HCT116 (cell line): Measurements from ENCODE around the gene PTGDS.

Experiments
- EGR1 ChIP-seq: IDR thresholded peaks from 2 replicates; pipeline ENCODE4 v1.6.1; 2012; ENCODE audit warnings: low read depth
- ELF1 ChIP-seq: IDR thresholded peaks from 2 replicates; pipeline ENCODE4 v1.6.1; 2012; ENCODE audit warnings: low read depth, borderline replicate concordance
- EZH2 ChIP-seq: fragments of 200-600 bp; sonication (generic); IDR thresholded peaks from 2 replicates; pipeline ENCODE4 v1.6.1; 2017; ENCODE audit warnings: antibody characterized with exemption, mixed run types
- EZH2phosphoT487 ChIP-seq: fragments of 200-600 bp; IDR thresholded peaks from 2 replicates; pipeline ENCODE4 v1.6.1; 2018; ENCODE audit warnings: antibody characterized with exemption, borderline replicate concordance
- JUND ChIP-seq: IDR thresholded peaks from 2 replicates; pipeline ENCODE4 v1.6.1; 2012
- POLR2A ChIP-seq: IDR thresholded peaks from 2 replicates; pipeline ENCODE4 v1.7.0; 2011; ENCODE audit warnings: borderline replicate concordance; ENCODE audit not compliant: insufficient read depth, insufficient read length; ENCODE audit errors: extremely low read depth
- POLR2AphosphoS5 ChIP-seq: IDR thresholded peaks from 2 replicates; pipeline ENCODE4 v1.6.1; 2011; ENCODE audit warnings: mild to moderate bottlenecking, low read depth, low read length, moderate library complexity
- RAD21 ChIP-seq: IDR thresholded peaks from 2 replicates; pipeline ENCODE4 v1.6.1; 2012; ENCODE audit warnings: low read depth, mild to moderate bottlenecking
- SIN3A ChIP-seq: IDR thresholded peaks from 2 replicates; pipeline ENCODE4 v1.6.1; 2012; ENCODE audit warnings: low read depth
- ZNF274 ChIP-seq: fragments of 200-500 bp; sonication (Bioruptor generic); IDR thresholded peaks from 2 replicates; pipeline ENCODE4 v1.6.1; 2014; ENCODE audit warnings: mild to moderate bottlenecking, low read depth, low read length, inconsistent platforms
- TF ChIP-seq, protein P1 (sequence below), 3 experiments: fragments of 200-600 bp in 1 of 3; sonication (generic) in 1 of 3; IDR thresholded peaks in 2 of 3; conservative IDR thresholded peaks in 1 of 3; 2 replicates each; pipeline ENCODE4 v1.5.1; 2012 to 2017; ENCODE audit warnings: low read depth in 2 of 3, low read length in 2 of 3, antibody characterized with exemption in 1 of 3, borderline replicate concordance in 1 of 3, control low read depth in 1 of 3, mild to moderate bottlenecking in 1 of 3, mixed read lengths in 1 of 3, mixed run types in 1 of 3, moderate library complexity in 1 of 3; ENCODE audit not compliant: insufficient read depth in 1 of 3
- TF ChIP-seq, protein P2 (sequence below): IDR thresholded peaks from 2 replicates; pipeline ENCODE4 v1.6.1; 2012; ENCODE audit warnings: low read depth
- TF ChIP-seq, protein P3 (sequence below): IDR thresholded peaks from 2 replicates; pipeline ENCODE4 v1.6.1; 2012

DNA sequence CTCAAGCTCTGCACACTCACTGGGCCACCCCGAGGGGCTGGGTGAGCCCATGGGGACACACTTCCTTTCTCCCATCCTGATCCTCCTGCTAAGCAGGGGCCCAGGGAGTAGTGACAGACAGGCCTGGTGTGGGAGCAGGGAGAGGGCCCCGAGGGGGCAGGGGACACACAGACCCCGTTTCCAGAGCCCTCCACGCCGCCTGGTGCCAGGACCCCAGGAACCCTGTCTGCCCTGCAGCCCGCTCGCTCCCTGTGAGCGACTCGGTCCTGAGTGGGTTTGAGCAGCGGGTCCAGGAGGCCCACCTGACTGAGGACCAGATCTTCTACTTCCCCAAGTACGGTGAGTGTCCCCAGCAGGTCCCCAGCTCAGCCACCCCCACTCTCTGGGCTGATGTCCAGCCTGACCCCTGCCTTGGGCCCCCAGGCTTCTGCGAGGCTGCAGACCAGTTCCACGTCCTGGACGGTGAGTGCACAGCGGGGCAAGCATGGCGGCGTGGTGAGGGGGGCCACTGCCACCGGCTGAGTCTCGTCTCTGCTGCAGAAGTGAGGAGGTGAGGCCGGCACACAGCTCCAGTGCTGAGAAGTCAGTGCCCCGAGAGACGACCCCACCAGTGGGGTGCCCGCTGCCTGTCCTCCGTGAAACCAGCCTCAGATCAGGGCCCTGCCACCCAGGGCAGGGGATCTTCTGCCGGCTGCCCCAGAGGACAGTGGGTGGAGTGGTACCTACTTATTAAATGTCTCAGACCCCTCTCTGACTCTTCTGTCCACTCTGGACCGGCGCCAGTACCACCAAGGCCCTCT lies 30.9 kb upstream of the PTGDS start:
- TF ChIP-seq, protein P1, sequence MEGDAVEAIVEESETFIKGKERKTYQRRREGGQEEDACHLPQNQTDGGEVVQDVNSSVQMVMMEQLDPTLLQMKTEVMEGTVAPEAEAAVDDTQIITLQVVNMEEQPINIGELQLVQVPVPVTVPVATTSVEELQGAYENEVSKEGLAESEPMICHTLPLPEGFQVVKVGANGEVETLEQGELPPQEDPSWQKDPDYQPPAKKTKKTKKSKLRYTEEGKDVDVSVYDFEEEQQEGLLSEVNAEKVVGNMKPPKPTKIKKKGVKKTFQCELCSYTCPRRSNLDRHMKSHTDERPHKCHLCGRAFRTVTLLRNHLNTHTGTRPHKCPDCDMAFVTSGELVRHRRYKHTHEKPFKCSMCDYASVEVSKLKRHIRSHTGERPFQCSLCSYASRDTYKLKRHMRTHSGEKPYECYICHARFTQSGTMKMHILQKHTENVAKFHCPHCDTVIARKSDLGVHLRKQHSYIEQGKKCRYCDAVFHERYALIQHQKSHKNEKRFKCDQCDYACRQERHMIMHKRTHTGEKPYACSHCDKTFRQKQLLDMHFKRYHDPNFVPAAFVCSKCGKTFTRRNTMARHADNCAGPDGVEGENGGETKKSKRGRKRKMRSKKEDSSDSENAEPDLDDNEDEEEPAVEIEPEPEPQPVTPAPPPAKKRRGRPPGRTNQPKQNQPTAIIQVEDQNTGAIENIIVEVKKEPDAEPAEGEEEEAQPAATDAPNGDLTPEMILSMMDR (IDR thresholded peaks at IDR 0.05 in 2 of 3, conservative IDR thresholded peaks at IDR 0.05 in 1 of 3; ENCODE audit: borderline replicate concordance in 1 of 3, insufficient read depth in 1 of 3, low read depth in 2 of 3, low read length in 2 of 3): no peak
- TF ChIP-seq EZH2phosphoT487: no peak
- no peak for TF ChIP-seq ZNF274
- no peak for TF ChIP-seq ELF1
- no peak for TF ChIP-seq RAD21
- TF ChIP-seq JUND: no peak
- TF ChIP-seq EZH2: no peak
- no peak for TF ChIP-seq SIN3A
- TF ChIP-seq POLR2AphosphoS5: no peak
- TF ChIP-seq, protein P2, sequence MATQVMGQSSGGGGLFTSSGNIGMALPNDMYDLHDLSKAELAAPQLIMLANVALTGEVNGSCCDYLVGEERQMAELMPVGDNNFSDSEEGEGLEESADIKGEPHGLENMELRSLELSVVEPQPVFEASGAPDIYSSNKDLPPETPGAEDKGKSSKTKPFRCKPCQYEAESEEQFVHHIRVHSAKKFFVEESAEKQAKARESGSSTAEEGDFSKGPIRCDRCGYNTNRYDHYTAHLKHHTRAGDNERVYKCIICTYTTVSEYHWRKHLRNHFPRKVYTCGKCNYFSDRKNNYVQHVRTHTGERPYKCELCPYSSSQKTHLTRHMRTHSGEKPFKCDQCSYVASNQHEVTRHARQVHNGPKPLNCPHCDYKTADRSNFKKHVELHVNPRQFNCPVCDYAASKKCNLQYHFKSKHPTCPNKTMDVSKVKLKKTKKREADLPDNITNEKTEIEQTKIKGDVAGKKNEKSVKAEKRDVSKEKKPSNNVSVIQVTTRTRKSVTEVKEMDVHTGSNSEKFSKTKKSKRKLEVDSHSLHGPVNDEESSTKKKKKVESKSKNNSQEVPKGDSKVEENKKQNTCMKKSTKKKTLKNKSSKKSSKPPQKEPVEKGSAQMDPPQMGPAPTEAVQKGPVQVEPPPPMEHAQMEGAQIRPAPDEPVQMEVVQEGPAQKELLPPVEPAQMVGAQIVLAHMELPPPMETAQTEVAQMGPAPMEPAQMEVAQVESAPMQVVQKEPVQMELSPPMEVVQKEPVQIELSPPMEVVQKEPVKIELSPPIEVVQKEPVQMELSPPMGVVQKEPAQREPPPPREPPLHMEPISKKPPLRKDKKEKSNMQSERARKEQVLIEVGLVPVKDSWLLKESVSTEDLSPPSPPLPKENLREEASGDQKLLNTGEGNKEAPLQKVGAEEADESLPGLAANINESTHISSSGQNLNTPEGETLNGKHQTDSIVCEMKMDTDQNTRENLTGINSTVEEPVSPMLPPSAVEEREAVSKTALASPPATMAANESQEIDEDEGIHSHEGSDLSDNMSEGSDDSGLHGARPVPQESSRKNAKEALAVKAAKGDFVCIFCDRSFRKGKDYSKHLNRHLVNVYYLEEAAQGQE: no peak
- TF ChIP-seq, protein P3, sequence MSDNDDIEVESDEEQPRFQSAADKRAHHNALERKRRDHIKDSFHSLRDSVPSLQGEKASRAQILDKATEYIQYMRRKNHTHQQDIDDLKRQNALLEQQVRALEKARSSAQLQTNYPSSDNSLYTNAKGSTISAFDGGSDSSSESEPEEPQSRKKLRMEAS: no peak
- no peak for TF ChIP-seq POLR2A
- no peak for TF ChIP-seq EGR1
